GM18508 (cell line): Measurements from ENCODE around the gene ELF4.
"Not testable (repeated sequence)": the region's sequence is repeated elsewhere in the genome, so short reads cannot be mapped to it uniquely, and the experiment has no call there.

Source experiments
- ATAC-seq: cut with Tn5 transposase; IDR thresholded peaks from one replicate; pipeline ENCODE4 v1.9.1; 2021; ENCODE audit warnings: moderate number of reproducible peaks; ENCODE audit not compliant: insufficient read depth, unreplicated experiment

Gene ELF4

GRCh38 chrX:130115119-130115885 is 5.0 kb upstream of the ELF4 start:
- not testable (repeated sequence) for ATAC-seq

GRCh38 chrX:130114141-130114588 is 3.9 kb upstream of the ELF4 start:
- ATAC-seq = no peak

DNA sequence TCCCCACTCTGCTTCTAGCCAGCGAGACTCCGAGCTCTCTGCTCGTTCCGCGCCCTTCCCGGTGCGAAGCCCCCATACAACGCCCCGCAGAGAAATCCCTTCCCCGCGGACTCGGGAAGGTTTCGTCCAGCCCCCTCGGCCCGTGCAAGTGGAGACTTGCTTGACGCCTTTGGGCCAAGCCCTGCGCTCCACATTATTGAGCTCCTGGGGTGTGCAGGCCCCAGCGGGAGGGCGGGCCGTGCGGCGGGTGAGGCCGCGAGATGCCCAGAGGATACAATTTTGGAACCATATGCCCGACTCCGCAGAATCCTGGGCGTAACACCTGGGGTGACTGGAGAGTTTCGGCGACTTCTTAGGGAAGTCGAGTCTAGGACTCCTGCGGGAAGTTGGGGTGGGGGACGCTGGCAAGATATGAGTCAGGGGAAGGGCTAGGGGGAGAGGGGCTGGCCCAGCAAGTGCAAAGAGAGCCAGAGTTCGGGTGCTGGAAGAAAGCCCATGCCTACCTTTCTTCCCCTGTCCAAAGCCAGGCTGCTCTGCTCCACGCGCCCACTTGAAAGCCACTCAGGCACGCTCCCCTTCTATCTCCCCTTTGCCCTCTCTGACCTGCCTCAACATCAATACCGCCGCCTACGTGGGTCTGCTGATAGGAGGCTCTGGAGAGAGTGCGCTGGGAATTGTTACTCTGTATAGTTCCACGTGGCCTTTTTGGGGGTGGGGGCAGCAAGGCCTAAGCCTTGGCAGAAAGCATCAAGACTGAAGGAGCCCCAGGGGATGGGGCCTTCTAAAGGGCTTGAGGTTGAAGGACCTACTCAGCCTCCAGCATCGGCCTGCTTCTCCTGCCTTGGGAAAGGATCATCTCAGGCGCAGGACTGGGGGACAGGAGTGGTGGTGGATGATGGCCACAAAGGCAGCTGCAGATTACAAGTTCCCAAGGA is 1.2 kb upstream of the ELF4 start:
- no peak for ATAC-seq

GRCh38 chrX:130109429-130110378 is 593 bp downstream of the ELF4 start:
- no peak for ATAC-seq

DNA sequence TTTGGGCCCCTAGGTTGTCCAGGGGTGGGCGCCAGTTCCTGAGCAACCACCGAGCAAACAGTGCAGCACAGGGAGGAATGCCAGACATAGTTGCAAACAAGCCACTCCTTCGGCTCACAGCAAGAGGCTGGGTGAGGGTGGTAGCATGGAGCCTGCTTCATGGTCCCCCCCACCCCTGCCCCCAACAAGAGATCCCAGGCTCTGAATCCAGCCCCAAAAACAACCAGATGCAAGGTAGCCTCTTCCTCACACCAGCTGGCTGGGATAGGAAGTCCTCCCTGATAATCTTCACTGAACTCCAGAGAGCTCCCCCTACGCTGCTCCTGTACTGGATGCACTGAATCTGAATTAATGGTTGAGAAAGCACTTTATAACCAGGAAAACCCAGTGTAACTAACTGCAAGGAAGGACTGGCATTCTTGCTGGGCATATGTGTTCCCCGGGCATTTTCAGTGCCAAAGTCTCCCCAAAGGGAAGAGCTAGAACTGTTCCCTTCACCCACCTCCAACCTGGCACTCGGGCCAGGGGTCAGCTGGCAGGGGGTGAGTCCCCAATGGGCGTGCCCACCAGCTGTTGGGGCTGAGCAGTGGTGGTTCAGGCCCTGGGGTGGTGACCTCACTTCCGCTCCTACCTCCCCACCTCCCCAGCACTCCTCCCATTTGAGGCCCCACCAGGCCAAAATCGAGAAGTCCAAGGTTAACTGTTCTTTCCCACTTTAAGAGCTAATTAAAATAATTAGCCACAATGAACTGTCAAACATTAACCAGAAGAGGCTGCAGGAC is 1.5 kb downstream of the ELF4 start:
- peak; percentile 53 for ATAC-seq

DNA sequence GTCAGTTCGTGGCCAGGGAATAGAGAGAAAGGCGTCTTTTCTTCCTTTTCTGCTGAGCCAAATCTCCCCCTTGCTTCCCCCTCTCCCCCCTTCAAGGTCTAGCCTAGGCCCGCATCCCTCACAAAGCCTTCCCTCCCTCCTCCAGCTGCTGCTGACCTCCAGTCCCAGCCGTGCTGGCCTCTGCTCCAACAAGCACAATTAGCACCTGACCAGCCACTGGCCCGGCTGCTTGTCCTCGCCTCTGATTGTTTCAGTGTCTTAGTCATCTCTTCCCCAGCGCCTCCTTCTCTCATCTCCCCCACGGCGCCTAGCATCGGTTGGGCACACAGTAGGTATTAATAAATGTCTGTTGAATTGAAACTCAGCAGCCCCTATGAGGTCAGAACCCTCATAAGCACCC is 4.2 kb downstream of the ELF4 start:
- ATAC-seq = no peak

DNA sequence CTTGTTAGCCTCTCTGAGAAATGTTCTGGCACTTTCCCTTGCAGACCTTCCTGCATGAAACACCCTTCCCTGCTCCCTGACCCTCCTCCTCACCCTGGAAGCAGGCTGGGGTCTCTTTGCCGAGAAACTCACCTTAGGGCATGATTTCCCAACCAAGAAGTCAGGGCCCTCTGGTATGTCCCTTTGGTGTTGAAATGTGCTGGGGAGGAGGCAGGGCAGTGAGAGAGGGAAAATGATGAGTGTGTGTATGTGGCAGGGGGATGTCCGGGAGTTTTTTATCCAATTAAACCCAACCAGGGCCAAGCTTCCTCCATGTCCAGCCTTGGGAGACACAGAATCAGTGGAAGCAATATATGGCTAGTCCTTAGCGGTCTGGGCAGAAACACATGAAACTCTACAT is 5.1 kb downstream of the ELF4 start:
- ATAC-seq = no peak

DNA sequence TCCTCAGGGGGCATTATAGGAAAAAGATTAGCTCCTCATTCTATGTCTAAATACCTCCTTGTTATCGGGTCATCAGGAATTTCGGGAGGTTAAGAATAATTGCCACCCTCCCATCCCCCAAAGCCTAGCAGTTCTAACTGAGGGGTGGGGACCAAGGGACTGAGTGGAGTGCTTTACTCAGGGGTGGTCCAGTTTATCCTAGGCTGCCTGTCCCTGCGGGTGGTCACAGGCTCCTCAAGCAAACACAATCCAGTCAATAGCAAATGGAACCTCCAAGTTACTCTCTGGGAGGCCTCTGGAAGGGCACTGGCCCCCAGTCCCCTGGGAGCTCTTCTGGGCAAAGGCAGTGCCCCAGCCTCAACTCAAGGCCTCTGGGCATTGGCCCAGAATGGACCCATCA is 6.7 kb downstream of the ELF4 start:
- ATAC-seq = no peak

GRCh38 chrX:130100180-130100579 is 10.1 kb downstream of the ELF4 start:
- no peak for ATAC-seq

DNA sequence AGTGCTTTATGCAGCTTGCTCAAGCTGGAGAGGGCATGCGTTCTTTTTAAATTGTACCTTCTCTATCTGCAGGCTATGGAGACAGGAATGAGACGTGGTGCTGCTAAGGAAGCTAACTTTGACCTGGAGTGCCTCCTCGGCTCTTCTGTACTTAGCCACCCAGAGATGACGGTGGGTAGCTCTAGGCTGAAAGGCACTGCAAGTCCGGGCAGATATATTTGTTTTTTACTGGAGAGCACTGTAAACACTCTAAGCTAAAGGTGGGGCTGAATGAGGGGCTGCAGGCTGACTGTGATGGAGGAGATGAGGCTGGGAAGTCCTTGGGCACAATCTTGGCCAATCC is 12.1 kb downstream of the ELF4 start:
- ATAC-seq = no peak

GRCh38 chrX:130097507-130098209 is 12.6 kb downstream of the ELF4 start:
- no peak for ATAC-seq

DNA sequence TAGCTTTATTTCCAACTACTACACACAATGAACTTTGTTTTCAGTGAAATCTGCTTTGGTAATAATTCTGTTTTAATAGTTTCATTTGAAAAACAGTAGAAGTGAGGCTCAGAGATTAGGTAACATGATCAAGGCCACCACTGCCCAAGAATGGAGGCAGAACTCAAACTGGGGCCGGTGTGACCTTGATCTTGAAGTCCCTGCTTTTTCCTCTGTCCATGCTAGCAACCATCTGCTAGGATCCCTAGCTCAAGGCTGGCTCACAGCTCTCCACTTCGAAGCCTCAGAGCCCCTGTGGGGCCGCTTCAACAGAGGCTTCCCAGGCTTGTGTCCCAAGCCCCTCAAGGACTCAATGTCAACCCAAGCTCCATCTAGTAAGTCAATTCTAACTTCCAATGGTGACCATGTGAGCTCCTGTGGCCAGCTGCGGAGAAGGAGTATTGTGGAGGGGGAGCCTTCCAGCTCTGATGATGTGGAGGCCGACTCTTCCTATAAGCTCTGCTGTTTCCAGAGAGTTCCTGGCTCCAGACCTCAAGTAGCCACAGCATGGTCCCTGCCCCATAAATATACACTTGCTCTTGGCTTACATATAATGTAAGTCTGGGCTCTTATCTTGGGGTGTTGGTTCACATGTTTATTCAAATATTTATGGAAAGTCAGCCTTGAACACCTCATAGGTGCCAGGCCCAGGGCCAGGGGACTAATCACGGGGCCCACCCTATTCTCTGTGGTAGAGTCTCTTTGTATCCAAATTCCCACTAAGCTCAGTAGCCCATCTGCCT is 14.9 kb downstream of the ELF4 start:
- no peak for ATAC-seq

- ATAC-seq = no peak
Observed at GRCh38 chrX:130094696-130095095, 15.6 kb downstream of the ELF4 start.

GRCh38 chrX:130093271-130093670 is 17.0 kb downstream of the ELF4 start:
- ATAC-seq = no peak

- peak; percentile 95 for ATAC-seq
Observed at GRCh38 chrX:130091980-130092522, 18.2 kb downstream of the ELF4 start.

GRCh38 chrX:130090364-130090763 is 19.9 kb downstream of the ELF4 start:
- ATAC-seq = no peak

- no peak for ATAC-seq
Observed at GRCh38 chrX:130086447-130087206, 23.7 kb downstream of the ELF4 start.
